Measurements from ENCODE around the gene DCT. TPM values are rescaled to one million over a fixed set of nuclear protein-coding genes. Genes with fewer than 3 reads are reported as not detected.

Gene DCT
- total RNA-seq, 3 donors from 2014 or later (not counting 1 experiment from before 2014, with no cell fraction given), result 0.16 to 0.75 (median 0.28) TPM

DNA sequence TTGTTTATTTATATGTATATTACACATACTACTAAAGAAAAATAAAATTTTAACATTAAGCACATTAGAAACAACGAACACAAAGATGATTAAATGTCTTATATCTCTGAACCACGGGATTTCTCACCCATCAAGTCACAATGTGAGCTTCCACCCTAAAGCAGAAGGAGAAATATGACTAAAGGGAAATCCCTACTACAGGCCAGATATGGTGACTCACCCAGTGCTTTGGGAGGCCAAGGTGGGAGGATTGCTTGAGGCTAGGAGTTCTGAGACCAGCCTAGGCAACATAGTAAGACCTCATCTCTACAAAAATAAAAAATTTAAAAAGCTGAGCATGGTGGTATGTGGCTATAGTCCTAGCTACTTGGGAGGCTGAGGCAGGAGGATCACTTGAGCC lies 24.6 kb downstream of the DCT start:
- H3K9me3 ChIP-seq (ENCODE audit: control insufficient read depth, insufficient read depth, low read length), result no peaks in the 10 kb centered on the region
- Mint-ChIP-seq H3K27ac (no peak overlapping the region), H3K4me3 (no peak overlapping the region), H3K36me3 (no peaks in the 10 kb centered on the region), H3K27me3 (ENCODE audit: low read depth in 2 of 2) (peaks cover 6 to 15% of the 10 kb centered on the region in 2 donors), H3K9me3 (no peaks in the 10 kb centered on the region), H3K4me1 (no peaks in the 10 kb centered on the region)
- no peak overlapping the region for H3K27ac ChIP-seq (ENCODE audit: low read length)
- no peak for ATAC-seq
- no peak for DNase-seq
- intact Hi-C loops (cut with micrococcal nuclease), result no loop called here
- H3K36me3 ChIP-seq (ENCODE audit: control insufficient read depth, insufficient read depth, low read length), result no peaks in the 10 kb centered on the region
- no CpG with 5 or more reads among the region's 2 CpGs for WGBS (ENCODE audit: insufficient coverage)
- TF ChIP-seq, protein P1, sequence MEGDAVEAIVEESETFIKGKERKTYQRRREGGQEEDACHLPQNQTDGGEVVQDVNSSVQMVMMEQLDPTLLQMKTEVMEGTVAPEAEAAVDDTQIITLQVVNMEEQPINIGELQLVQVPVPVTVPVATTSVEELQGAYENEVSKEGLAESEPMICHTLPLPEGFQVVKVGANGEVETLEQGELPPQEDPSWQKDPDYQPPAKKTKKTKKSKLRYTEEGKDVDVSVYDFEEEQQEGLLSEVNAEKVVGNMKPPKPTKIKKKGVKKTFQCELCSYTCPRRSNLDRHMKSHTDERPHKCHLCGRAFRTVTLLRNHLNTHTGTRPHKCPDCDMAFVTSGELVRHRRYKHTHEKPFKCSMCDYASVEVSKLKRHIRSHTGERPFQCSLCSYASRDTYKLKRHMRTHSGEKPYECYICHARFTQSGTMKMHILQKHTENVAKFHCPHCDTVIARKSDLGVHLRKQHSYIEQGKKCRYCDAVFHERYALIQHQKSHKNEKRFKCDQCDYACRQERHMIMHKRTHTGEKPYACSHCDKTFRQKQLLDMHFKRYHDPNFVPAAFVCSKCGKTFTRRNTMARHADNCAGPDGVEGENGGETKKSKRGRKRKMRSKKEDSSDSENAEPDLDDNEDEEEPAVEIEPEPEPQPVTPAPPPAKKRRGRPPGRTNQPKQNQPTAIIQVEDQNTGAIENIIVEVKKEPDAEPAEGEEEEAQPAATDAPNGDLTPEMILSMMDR (IDR thresholded peaks at IDR 0.05), result no peak
- H3K4me3 ChIP-seq (ENCODE audit: low read length), result no peak overlapping the region
- H3K27me3 ChIP-seq (ENCODE audit: control insufficient read depth, insufficient read depth, low read length), result no peaks in the 10 kb centered on the region
- no peaks in the 10 kb centered on the region for H3K4me1 ChIP-seq (ENCODE audit: control insufficient read depth, insufficient read depth, low read length)

DNA sequence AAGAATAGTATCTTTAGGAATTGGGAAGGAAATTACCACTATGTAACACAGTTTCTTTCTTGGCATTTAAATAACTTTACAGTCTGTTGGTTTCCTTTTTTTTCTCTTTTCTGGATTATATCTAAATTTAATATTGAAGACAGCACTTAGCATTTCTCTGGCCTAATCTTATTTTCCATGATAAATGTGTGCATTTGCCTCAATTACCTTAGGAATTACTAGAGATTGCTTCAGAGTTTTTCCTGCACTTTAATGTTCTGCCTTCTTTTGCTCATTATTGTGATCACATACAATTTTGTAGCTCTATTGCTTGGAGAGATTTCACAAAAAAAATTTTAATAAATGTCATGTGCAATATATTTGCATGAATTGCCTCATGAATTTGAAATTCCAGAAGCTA lies 25.1 kb downstream of the DCT start:
- TF ChIP-seq, protein P1 (IDR thresholded peaks at IDR 0.05), result no peak
- Mint-ChIP-seq H3K27ac (no peak overlapping the region), H3K4me1 (no peaks in the 10 kb centered on the region), H3K36me3 (no peaks in the 10 kb centered on the region), H3K27me3 (ENCODE audit: low read depth in 2 of 2) (peaks cover 6 to 15% of the 10 kb centered on the region in 2 donors), H3K9me3 (no peaks in the 10 kb centered on the region), H3K4me3 (no peak overlapping the region)
- H3K4me3 ChIP-seq (ENCODE audit: low read length), result no peak overlapping the region
- ATAC-seq (no peak), DNase-seq (no peak)
- no peaks in the 10 kb centered on the region for H3K9me3 ChIP-seq (ENCODE audit: control insufficient read depth, insufficient read depth, low read length)
- no peaks in the 10 kb centered on the region for H3K36me3 ChIP-seq (ENCODE audit: control insufficient read depth, insufficient read depth, low read length)
- no peak overlapping the region for H3K27ac ChIP-seq (ENCODE audit: low read length)
- H3K4me1 ChIP-seq (ENCODE audit: control insufficient read depth, insufficient read depth, low read length), result no peaks in the 10 kb centered on the region
- intact Hi-C loops (cut with micrococcal nuclease), result no loop called here
- H3K27me3 ChIP-seq (ENCODE audit: control insufficient read depth, insufficient read depth, low read length), result no peaks in the 10 kb centered on the region

DNA sequence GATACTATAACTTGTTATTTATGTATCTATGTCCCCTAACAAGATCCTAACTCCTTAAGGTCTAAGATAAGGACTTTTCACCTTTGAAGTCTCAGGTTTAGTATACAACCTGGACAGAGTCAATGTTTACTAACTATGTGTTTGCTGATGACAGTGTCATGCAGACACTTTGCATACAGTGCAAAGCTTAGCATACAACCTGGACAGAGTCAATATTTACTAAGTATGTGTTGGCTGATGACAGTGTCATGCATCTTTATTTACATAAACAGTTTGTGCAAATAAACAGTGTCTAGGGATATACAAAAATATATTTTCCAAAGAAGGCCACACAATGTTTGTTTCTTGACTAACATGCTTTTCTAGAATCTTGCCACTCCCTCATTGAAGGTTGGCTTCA lies 34.7 kb downstream of the DCT start:
- intact Hi-C loops (cut with micrococcal nuclease), result no loop called here
- Mint-ChIP-seq H3K27ac (no peak overlapping the region), H3K9me3 (no peaks in the 10 kb centered on the region), H3K4me3 (no peak overlapping the region), H3K27me3 (ENCODE audit: low read depth in 2 of 2) (peaks cover 3 to 8% of the 10 kb centered on the region in 2 donors), H3K36me3 (no peaks in the 10 kb centered on the region), H3K4me1 (no peaks in the 10 kb centered on the region)
- Histone ChIP-seq H3K4me3 (ENCODE audit: low read length) (no peak overlapping the region), H3K9me3 (ENCODE audit: control insufficient read depth, insufficient read depth, low read length) (no peaks in the 10 kb centered on the region), H3K4me1 (ENCODE audit: control insufficient read depth, insufficient read depth, low read length) (no peaks in the 10 kb centered on the region), H3K27ac (ENCODE audit: low read length) (no peak overlapping the region), H3K36me3 (ENCODE audit: control insufficient read depth, insufficient read depth, low read length) (no peaks in the 10 kb centered on the region), H3K27me3 (ENCODE audit: control insufficient read depth, insufficient read depth, low read length) (no peaks in the 10 kb centered on the region)
- ATAC-seq (no peak), DNase-seq (no peak)
- TF ChIP-seq, protein P1 (IDR thresholded peaks at IDR 0.05), result no peak

DNA sequence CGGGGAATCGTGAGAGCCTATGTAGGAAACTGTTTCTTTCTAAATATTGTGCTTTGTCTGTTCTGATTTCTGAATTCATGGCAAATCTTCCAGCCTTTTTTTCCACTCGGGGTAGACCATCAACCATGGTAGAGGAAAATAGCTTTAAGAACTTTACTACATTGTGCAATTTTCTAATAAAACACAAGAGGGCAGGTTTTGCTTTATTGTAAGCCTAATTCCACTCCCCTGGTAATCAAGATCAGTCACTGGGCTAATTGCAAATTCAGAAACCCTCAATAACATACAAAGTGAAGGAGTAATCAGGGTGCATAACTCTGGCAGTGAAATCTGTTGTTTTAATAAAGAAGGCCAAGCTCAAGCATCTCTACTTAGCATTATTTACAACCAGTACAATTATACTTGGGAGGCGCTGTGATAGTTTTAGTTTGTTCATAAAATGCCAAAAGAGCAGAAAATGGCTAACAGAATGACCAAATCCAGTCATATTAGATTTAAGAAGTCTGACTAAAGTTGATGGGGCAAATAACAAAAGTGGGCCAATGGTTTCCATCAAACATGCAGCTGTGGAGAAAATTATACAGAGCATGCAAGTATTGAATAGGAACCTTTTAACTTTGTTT lies 43.8 kb downstream of the DCT start:
- H3K4me1 Mint-ChIP-seq, result no peaks in the 10 kb centered on the region
- peaks cover 0 to 10% of the 10 kb centered on the region in 2 donors for H3K27me3 Mint-ChIP-seq (ENCODE audit: low read depth in 2 of 2)
- ATAC-seq (peak in 2 of 3 donors; percentile 52 to 57), DNase-seq (peak in 1 of 2 donors; percentile 66)
- Histone ChIP-seq H3K9me3 (ENCODE audit: control insufficient read depth, insufficient read depth, low read length) (no peaks in the 10 kb centered on the region), H3K4me3 (ENCODE audit: low read length) (no peak overlapping the region), H3K27me3 (ENCODE audit: control insufficient read depth, insufficient read depth, low read length) (no peaks in the 10 kb centered on the region), H3K36me3 (ENCODE audit: control insufficient read depth, insufficient read depth, low read length) (no peaks in the 10 kb centered on the region), H3K4me1 (ENCODE audit: control insufficient read depth, insufficient read depth, low read length) (no peaks in the 10 kb centered on the region), H3K27ac (ENCODE audit: low read length) (no peak overlapping the region)
- TF ChIP-seq, protein P1 (IDR thresholded peaks at IDR 0.05), result peak; percentile 56
- no peaks in the 10 kb centered on the region for H3K36me3 Mint-ChIP-seq
- no peaks in the 10 kb centered on the region for H3K9me3 Mint-ChIP-seq
- 100% methylated on average over 1 of the region's 4 CpGs for WGBS (ENCODE audit: insufficient coverage)
- no peak overlapping the region for H3K27ac Mint-ChIP-seq
- intact Hi-C loops (cut with micrococcal nuclease), result loop anchor here (1.0 kb wide), 1 partner anchor 182 kb away; no protein-coding TSS in a partner anchor
- no peak overlapping the region for H3K4me3 Mint-ChIP-seq
